T-cell (primary cell): ENCODE results near the gene AKAP13. TPM values are rescaled to one million over a fixed set of nuclear protein-coding genes. Genes with fewer than 3 reads are reported as not detected.
A peak's percentile ranks its signal among the peaks of the same experiment; 100 is the strongest.
"Not testable (repeated sequence)": the region's sequence is repeated elsewhere in the genome, so short reads cannot be mapped to it uniquely, and the experiment has no call there.

Experiments used
- ATAC-seq, 4 experiments: fragments of 200-7000 bp in 3 of 4; fragments of 150-1000 bp in 1 of 4; cut with Tn5 transposase; replicated peaks in 1 of 4; 1 replicate in 3 of 4; 2 replicates in 1 of 4; pipeline ENCODE4 v1.10.0; 2021; ENCODE audit warnings: moderate library complexity in 3 of 4, mild to moderate bottlenecking in 2 of 4, moderate number of reproducible peaks in 1 of 4
- CTCF ChIA-PET, 2 donors: fragments of 300-600 bp; sonication (Branson Sonifier 250); formaldehyde crosslinking; loops; one replicate each; lab custom pipeline; 2022; ENCODE audit warnings: antibody characterized with exemption in 2 of 2; lab: Charles Lee
- POLR2A ChIA-PET, 2 donors: fragments of 300-600 bp; sonication (Branson Sonifier 250); formaldehyde crosslinking; loops; one replicate each; lab custom pipeline; 2022; ENCODE audit warnings: antibody characterized with exemption in 2 of 2; lab: Charles Lee
- DNase-seq, 35 experiments: peaks; one replicate each; pipeline versions ENCODE4 v3.0.0 to v3.0.0-alpha.2; 2013 to 2023
- H3K27ac ChIP-seq: one replicate; pipeline ENCODE4 v1.5.1; 2013; ENCODE audit warnings: low read length
- H3K27me3 ChIP-seq, 2 experiments: replicated peaks in 1 of 2; 1 replicate in 1 of 2; 2 replicates in 1 of 2; pipeline versions ENCODE4 v1.6.1 to v1.7.0; 2013; ENCODE audit warnings: low read length in 1 of 2, mixed read lengths in 1 of 2; ENCODE audit not compliant: control insufficient read depth in 2 of 2, insufficient read depth in 2 of 2; ENCODE audit errors: extremely low read depth in 1 of 2
- H3K36me3 ChIP-seq, 2 donors: 1 replicate in 1 of 2; 2 replicates in 1 of 2; pipeline versions ENCODE4 v1.6.1 to v1.7.0; 2013; ENCODE audit warnings: low read length in 1 of 2; ENCODE audit not compliant: control insufficient read depth in 2 of 2, insufficient read depth in 1 of 2; ENCODE audit errors: extremely low read depth in 1 of 2
- H3K4me1 ChIP-seq, 2 experiments: 1 replicate in 1 of 2; 2 replicates in 1 of 2; pipeline versions ENCODE4 v1.6.1 to v1.7.0; 2013; ENCODE audit warnings: low read length in 2 of 2, mixed read lengths in 1 of 2; ENCODE audit not compliant: insufficient read depth in 2 of 2, control insufficient read depth in 1 of 2; ENCODE audit errors: extremely low read depth in 1 of 2
- H3K4me3 ChIP-seq, 2 donors: 1 replicate in 1 of 2; 2 replicates in 1 of 2; pipeline versions ENCODE4 v1.5.1 to v1.7.0; 2013; ENCODE audit warnings: mild to moderate bottlenecking in 2 of 2, low read length in 1 of 2, moderate library complexity in 1 of 2; ENCODE audit not compliant: control insufficient read depth in 1 of 2; ENCODE audit errors: extremely low read depth in 1 of 2
- H3K9me3 ChIP-seq: 2 replicates; pipeline ENCODE4 v1.7.0; 2013
- H3K27ac Mint-ChIP-seq, 2 donors: one replicate each; pipeline ENCODE4 v1.8.0; 2020 to 2021; ENCODE audit warnings: mild to moderate bottlenecking in 2 of 2, mixed read lengths in 2 of 2
- H3K27me3 Mint-ChIP-seq, 2 donors: one replicate each; pipeline ENCODE4 v1.8.0; 2021 to 2022; ENCODE audit warnings: mixed read lengths in 2 of 2
- H3K36me3 Mint-ChIP-seq: one replicate; pipeline ENCODE4 v1.8.0; 2021; ENCODE audit warnings: mixed read lengths
- H3K4me1 Mint-ChIP-seq, 3 donors: one replicate each; pipeline ENCODE4 v1.8.0; 2020 to 2022; ENCODE audit warnings: mixed read lengths in 3 of 3, mild to moderate bottlenecking in 1 of 3
- H3K4me3 Mint-ChIP-seq, 3 donors: one replicate each; pipeline ENCODE4 v1.8.0; 2020 to 2022; ENCODE audit warnings: mild to moderate bottlenecking in 3 of 3, mixed read lengths in 3 of 3, moderate library complexity in 3 of 3
- H3K9me3 Mint-ChIP-seq, 3 donors: one replicate each; pipeline ENCODE4 v1.8.0; 2020 to 2022; ENCODE audit warnings: mixed read lengths in 3 of 3
- WGBS: methylation state at CpG from one replicate; pipeline ENCODE4 v1.1.5; 2013; ENCODE audit warnings: missing lambda C conversion rate; ENCODE audit not compliant: insufficient coverage; 5-methylcytosine and 5-hydroxymethylcytosine counted together
- total RNA-seq, 35 experiments: library from RNA in 6 of 35; stranded (reverse) in 6 of 35; fragments of 120-200 nt in 1 of 35; gene quantifications; one replicate each; pipeline versions ENCODE4 v1.2.1 to v1.2.4 and lab custom pipeline; 2013 to 2026

AKAP13 gene
- total RNA-seq, 5 donors from 2014 or later (not counting 1 experiment from before 2014, with no cell fraction given), result 232 to 391 (median 281) TPM

DNA sequence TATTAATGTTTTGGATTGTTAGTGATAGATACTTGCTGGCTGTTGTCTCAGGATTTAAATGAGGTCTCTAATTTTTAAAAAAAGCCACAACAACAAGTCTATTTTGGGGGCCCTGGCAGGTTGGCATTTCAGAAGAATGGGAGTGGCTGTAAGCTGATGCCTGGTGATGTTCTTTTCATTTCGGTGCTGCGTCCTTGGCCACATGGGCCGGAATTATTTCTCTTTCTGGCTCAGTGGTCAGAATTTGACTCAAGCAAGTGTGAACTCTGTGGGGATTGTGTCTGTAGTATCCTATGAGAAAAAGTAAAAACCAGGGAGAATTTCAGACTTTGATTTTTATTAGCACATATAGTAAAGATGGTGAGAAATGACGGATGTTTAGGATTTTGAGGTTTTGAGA is 203.0 kb downstream of the AKAP13 start:
- DNase-seq (peak in 2 of 35 experiments; percentile 16 to 38), ATAC-seq (no peak)
- Histone ChIP-seq H3K36me3 (peaks cover 4 to 44% of the 10 kb centered on the region in 2 donors), H3K27me3 (no peaks in the 10 kb centered on the region), H3K9me3 (no peaks in the 10 kb centered on the region), H3K4me1 (peaks cover 39 to 45% of the 10 kb centered on the region in 2 experiments), H3K27ac (peak overlapping the region; percentile 93), H3K4me3 (peak overlapping the region; percentile 27 to 55)
- H3K4me1 Mint-ChIP-seq, result peaks cover 78 to 89% (median 83%) of the 10 kb centered on the region in 3 donors
- ChIA-PET CTCF (interaction anchor here in 1 of 2 donors (0.7 to 1.4 kb wide), 2 partner anchors 23 to 36 kb away, joined by 3 to 4 read pairs; no protein-coding TSS in a partner anchor), POLR2A (interaction anchor here (0.6 to 2.1 kb wide), 7 partner anchors 36 to 204 kb away, joined by 3 to 23 read pairs (median 5); partner anchors contain the start of gene AKAP13 (in 1 of the 2))
- H3K9me3 Mint-ChIP-seq, result no peaks in the 10 kb centered on the region
- no peaks in the 10 kb centered on the region for H3K27me3 Mint-ChIP-seq
- H3K36me3 Mint-ChIP-seq, result peaks cover 49% of the 10 kb centered on the region
- WGBS, result 20% methylated on average over 4 of the region's 4 CpGs
- peak overlapping the region; percentile 96 to 99 for H3K27ac Mint-ChIP-seq
- H3K4me3 Mint-ChIP-seq, result peak overlapping the region; percentile 82 to 88 (median 82)

- Mint-ChIP-seq H3K4me1 (peaks cover 80 to 90% (median 82%) of the 10 kb centered on the region in 3 donors), H3K9me3 (no peaks in the 10 kb centered on the region), H3K4me3 (peak overlapping the region; percentile 82 to 88 (median 82)), H3K27me3 (no peaks in the 10 kb centered on the region), H3K36me3 (peaks cover 50% of the 10 kb centered on the region), H3K27ac (peak overlapping the region; percentile 96 to 99)
- peak in 8 of 35 experiments; percentile 9 to 62 (median 18) for DNase-seq
- Histone ChIP-seq H3K4me1 (peaks cover 39 to 45% of the 10 kb centered on the region in 2 experiments), H3K36me3 (peaks cover 4 to 45% of the 10 kb centered on the region in 2 donors), H3K4me3 (peak overlapping the region in 1 of 2 donors; percentile 55), H3K9me3 (no peaks in the 10 kb centered on the region), H3K27me3 (no peaks in the 10 kb centered on the region), H3K27ac (peak overlapping the region; percentile 93)
- peak in 1 of 4 experiments; percentile 10 for ATAC-seq
- 20% methylated on average over 1 of the region's 3 CpGs for WGBS
- POLR2A ChIA-PET, result interaction anchor here in 1 of 2 donors (1.8 kb wide), 1 partner anchor 204 kb away, joined by 10 read pairs; the partner anchor contains the start of gene AKAP13
- CTCF ChIA-PET, result no interaction called here
Observed at GRCh38 chr15:85583923-85584390, 203.6 kb downstream of the AKAP13 start.

DNA sequence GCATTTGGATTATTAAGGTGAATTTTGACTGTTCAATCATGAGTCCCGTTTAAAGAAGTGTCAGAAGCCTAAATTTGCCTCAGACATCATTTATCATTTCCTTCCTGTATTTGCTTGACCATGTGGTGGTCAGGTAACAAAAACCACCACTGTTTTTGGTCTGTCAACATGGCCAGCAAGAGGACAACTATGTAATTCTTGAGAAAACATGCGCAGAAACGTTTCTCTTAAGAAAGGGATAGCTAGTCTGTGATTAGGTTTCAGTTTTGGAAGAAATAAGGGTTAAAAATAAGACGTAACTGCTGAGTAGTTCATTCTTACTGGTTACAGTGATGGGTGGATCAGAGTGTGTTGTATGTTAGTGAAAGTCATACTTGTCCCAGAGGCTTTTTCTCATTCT is 204.5 kb downstream of the AKAP13 start:
- no peaks in the 10 kb centered on the region for H3K9me3 ChIP-seq
- H3K9me3 Mint-ChIP-seq, result no peaks in the 10 kb centered on the region
- no peaks in the 10 kb centered on the region for H3K27me3 ChIP-seq
- peak overlapping the region; percentile 93 for H3K27ac ChIP-seq
- peak overlapping the region; percentile 41 to 88 (median 58) for H3K4me3 Mint-ChIP-seq
- peaks cover 47% of the 10 kb centered on the region for H3K36me3 Mint-ChIP-seq
- H3K4me3 ChIP-seq, result no peak overlapping the region
- CTCF ChIA-PET, result interaction anchor here in 1 of 2 donors (0.6 kb wide), 1 partner anchor 39 kb away, joined by 4 read pairs; no protein-coding TSS in a partner anchor
- peaks cover 38 to 45% of the 10 kb centered on the region in 2 experiments for H3K4me1 ChIP-seq
- 49% methylated on average over 3 of the region's 4 CpGs for WGBS
- peaks cover 4 to 39% of the 10 kb centered on the region in 2 donors for H3K36me3 ChIP-seq
- peak in 1 of 35 experiments; percentile 21 for DNase-seq
- no peak for ATAC-seq
- POLR2A ChIA-PET, result interaction anchor here in 1 of 2 donors (1.2 kb wide), 1 partner anchor 40 kb away, joined by 4 read pairs; no protein-coding TSS in a partner anchor
- H3K27me3 Mint-ChIP-seq, result no peaks in the 10 kb centered on the region
- H3K27ac Mint-ChIP-seq, result peak overlapping the region; percentile 12 to 71
- peaks cover 74 to 86% (median 78%) of the 10 kb centered on the region in 3 donors for H3K4me1 Mint-ChIP-seq

DNA sequence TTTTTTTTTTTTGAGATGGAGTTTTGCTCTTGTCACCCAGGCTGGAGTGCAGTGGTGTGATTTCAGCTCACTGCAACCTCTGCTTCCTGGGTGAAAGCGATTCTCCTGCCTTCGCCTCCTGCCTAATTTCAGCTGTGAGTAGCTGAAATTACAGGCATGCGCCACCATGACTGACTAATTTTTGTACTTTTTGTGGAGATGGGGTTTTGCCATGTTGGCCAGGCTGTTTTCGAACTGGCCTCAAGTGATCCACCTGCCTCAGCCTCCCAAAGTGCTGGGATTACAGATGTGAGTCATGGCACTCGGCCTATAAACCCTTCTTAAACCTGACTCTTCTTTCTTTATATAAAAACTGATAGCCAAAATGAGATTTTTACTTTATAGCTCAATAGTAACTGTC is 205.8 kb downstream of the AKAP13 start:
- peaks cover 61 to 74% (median 67%) of the 10 kb centered on the region in 3 donors for H3K4me1 Mint-ChIP-seq
- ChIA-PET POLR2A (interaction anchor here (0.7 to 1.0 kb wide), 4 partner anchors 14 to 89 kb away, joined by 3 to 7 read pairs (median 4); no protein-coding TSS in a partner anchor), CTCF (interaction anchor here in 1 of 2 donors (1.1 kb wide), 1 partner anchor 41 kb away, joined by 4 read pairs; no protein-coding TSS in a partner anchor)
- not testable (repeated sequence) for H3K27ac Mint-ChIP-seq, DNase-seq, H3K4me3 ChIP-seq, H3K27me3 Mint-ChIP-seq, H3K27ac ChIP-seq, H3K4me3 Mint-ChIP-seq, H3K27me3 ChIP-seq, H3K9me3 ChIP-seq, ATAC-seq, H3K9me3 Mint-ChIP-seq
- WGBS, result no CpG with 5 or more reads among the region's 5 CpGs
- peaks cover 25 to 32% of the 10 kb centered on the region in 2 experiments for H3K4me1 ChIP-seq
- H3K36me3 Mint-ChIP-seq, result peaks cover 34% of the 10 kb centered on the region
- peaks cover 0 to 35% of the 10 kb centered on the region in 2 donors for H3K36me3 ChIP-seq

GRCh38 chr15:85587707-85588411 is 207.5 kb downstream of the AKAP13 start:
- Histone ChIP-seq H3K27me3 (no peaks in the 10 kb centered on the region), H3K9me3 (no peaks in the 10 kb centered on the region), H3K4me3 (no peak overlapping the region), H3K36me3 (peaks cover 0 to 32% of the 10 kb centered on the region in 2 donors), H3K4me1 (peaks cover 9 to 18% of the 10 kb centered on the region in 2 experiments), H3K27ac (no peak overlapping the region)
- ChIA-PET CTCF (no interaction called here), POLR2A (interaction anchor here (0.5 to 0.7 kb wide), 4 partner anchors 11 to 597 kb away, joined by 3 to 7 read pairs (median 4); partner anchors contain the start of gene KLHL25 (in 1 of the 2))
- WGBS, result 100% methylated on average over 2 of the region's 10 CpGs
- Mint-ChIP-seq H3K4me3 (no peak overlapping the region), H3K4me1 (peaks cover 44 to 69% (median 59%) of the 10 kb centered on the region in 3 donors), H3K36me3 (peaks cover 42% of the 10 kb centered on the region), H3K27me3 (no peaks in the 10 kb centered on the region), H3K9me3 (no peaks in the 10 kb centered on the region), H3K27ac (peak overlapping the region in 1 of 2 donors; percentile 6)
- no peak for ATAC-seq
- no peak for DNase-seq

DNA sequence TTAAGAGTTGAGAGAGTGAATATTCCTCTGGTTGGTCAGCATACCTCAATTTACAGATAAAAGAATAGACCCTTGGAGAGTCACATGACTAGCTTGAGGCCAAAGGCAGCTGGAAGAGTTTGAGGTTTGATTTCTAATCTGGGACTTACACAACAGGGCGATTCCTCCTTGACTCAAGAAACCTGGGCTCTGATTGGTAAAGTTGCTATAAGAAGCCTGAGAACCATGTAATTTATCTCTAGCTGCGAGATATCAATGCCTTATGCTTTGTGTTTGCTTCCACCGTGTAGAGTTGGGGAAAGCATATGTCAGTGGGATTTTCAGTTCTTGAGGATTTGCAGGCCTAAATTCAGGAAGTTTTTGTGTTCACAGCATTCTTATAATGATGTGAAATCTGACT is 208.3 kb downstream of the AKAP13 start:
- H3K27me3 ChIP-seq, result no peaks in the 10 kb centered on the region
- no peak overlapping the region for H3K4me3 ChIP-seq
- Mint-ChIP-seq H3K4me3 (no peak overlapping the region), H3K27ac (peak overlapping the region in 1 of 2 donors; percentile 48), H3K9me3 (no peaks in the 10 kb centered on the region), H3K27me3 (no peaks in the 10 kb centered on the region), H3K36me3 (peaks cover 42% of the 10 kb centered on the region), H3K4me1 (peaks cover 36 to 61% (median 53%) of the 10 kb centered on the region in 3 donors)
- no peak for ATAC-seq
- H3K27ac ChIP-seq, result no peak overlapping the region
- peaks cover 0 to 32% of the 10 kb centered on the region in 2 donors for H3K36me3 ChIP-seq
- DNase-seq, result no peak
- H3K9me3 ChIP-seq, result no peaks in the 10 kb centered on the region
- peaks cover 5 to 13% of the 10 kb centered on the region in 2 experiments for H3K4me1 ChIP-seq
- POLR2A ChIA-PET, result no interaction called here
- CTCF ChIA-PET, result interaction anchor here in 1 of 2 donors (0.7 kb wide), 1 partner anchor 67 kb away, joined by 7 read pairs; no protein-coding TSS in a partner anchor
- WGBS, result 92% methylated on average over 2 of the region's 3 CpGs
